HepG2 (cell line): ENCODE data around the gene ZFHX3. TPM values are rescaled to one million over a fixed set of nuclear protein-coding genes. Genes with fewer than 3 reads are reported as not detected.

Experiments
- EED ChIP-seq: sonication (generic); formaldehyde crosslinking; IDR thresholded peaks from 2 replicates; pipeline ENCODE4 v1.5.0; 2020; ENCODE audit warnings: mild to moderate bottlenecking, missing genetic modification reagents
- GABPA ChIP-seq, 2 experiments: IDR thresholded peaks; 2 replicates each; pipeline ENCODE4 v1.6.1; 2011 to 2016; ENCODE audit warnings: low read depth in 2 of 2, low read length in 1 of 2, missing biosample characterization in 1 of 2, missing genetic modification characterization in 1 of 2
- KMT2B ChIP-seq: IDR thresholded peaks from 2 replicates; pipeline ENCODE4 v1.6.1; 2016; ENCODE audit warnings: missing genetic modification reagents, missing compliant biosample characterization
- MIER2 ChIP-seq: IDR thresholded peaks from 2 replicates; pipeline ENCODE4 v1.6.1; 2016; ENCODE audit warnings: missing biosample characterization, missing genetic modification reagents
- NBN ChIP-seq: fragments of 450-650 bp; conservative IDR thresholded peaks from 2 replicates; pipeline ENCODE4 v1.6.1; 2017
- NR2C2 ChIP-seq: sonication (generic); formaldehyde crosslinking; IDR thresholded peaks from 2 replicates; pipeline ENCODE4 v1.4.0; 2020; ENCODE audit warnings: missing genetic modification reagents, mild to moderate bottlenecking, moderate library complexity, borderline replicate concordance
- NR2F1 ChIP-seq, 2 experiments: fragments of 450-650 bp in 1 of 2; formaldehyde crosslinking in 1 of 2; IDR thresholded peaks; 2 replicates each; pipeline versions ENCODE4 v1.5.0 to v1.6.1; 2016 to 2020; ENCODE audit warnings: mild to moderate bottlenecking in 1 of 2, missing compliant biosample characterization in 1 of 2, missing genetic modification reagents in 1 of 2, moderate library complexity in 1 of 2
- PHF8 ChIP-seq: sonication (generic); formaldehyde crosslinking; IDR thresholded peaks from 2 replicates; pipeline ENCODE4 v1.5.0; 2020; ENCODE audit warnings: missing genetic modification reagents
- RBM22 ChIP-seq: fragments of 200-400 bp; formaldehyde crosslinking; optimal IDR thresholded peaks from 2 replicates; pipeline ENCODE3; 2017; ENCODE audit warnings: mild to moderate bottlenecking, low read length, moderate library complexity
- SP140L ChIP-seq: sonication (generic); formaldehyde crosslinking; IDR thresholded peaks from 2 replicates; pipeline ENCODE4 v1.4.0; 2020; ENCODE audit warnings: missing genetic modification reagents, borderline replicate concordance
- SP5 ChIP-seq: IDR thresholded peaks from 2 replicates; pipeline ENCODE4 v1.6.1; 2016; ENCODE audit warnings: low read depth, borderline replicate concordance
- TCF12 ChIP-seq, 2 experiments: fragments of 450-650 bp in 1 of 2; sonication (generic) in 1 of 2; formaldehyde crosslinking in 1 of 2; IDR thresholded peaks; 2 replicates each; pipeline versions ENCODE4 v1.6.1 to v1.8.0; 2017 to 2022; ENCODE audit warnings: antibody characterized with exemption in 1 of 2, mild to moderate bottlenecking in 1 of 2, missing genetic modification reagents in 1 of 2, moderate library complexity in 1 of 2
- TOE1 ChIP-seq: sonication (generic); formaldehyde crosslinking; IDR thresholded peaks from 2 replicates; pipeline ENCODE4 v1.4.0; 2020; ENCODE audit warnings: mild to moderate bottlenecking, missing genetic modification reagents
- ZMYM4 ChIP-seq: sonication (generic); formaldehyde crosslinking; IDR thresholded peaks from 2 replicates; pipeline ENCODE4 v1.8.1; 2023; ENCODE audit warnings: mild to moderate bottlenecking, missing genetic modification reagents
- ZNF33A ChIP-seq: sonication (generic); formaldehyde crosslinking; IDR thresholded peaks from 2 replicates; pipeline ENCODE4 v1.5.1; 2020; ENCODE audit warnings: missing genetic modification reagents, mild to moderate bottlenecking, moderate library complexity, borderline replicate concordance
- ZNF367 ChIP-seq: sonication (generic); formaldehyde crosslinking; IDR thresholded peaks from 2 replicates; pipeline ENCODE4 v1.4.0; 2020; ENCODE audit warnings: missing genetic modification reagents, borderline replicate concordance
- ZNF430 ChIP-seq: sonication (generic); formaldehyde crosslinking; IDR thresholded peaks from 2 replicates; pipeline ENCODE4 v1.9.0; 2021; ENCODE audit warnings: mild to moderate bottlenecking, missing genetic modification reagents
- ZNF503 ChIP-seq: sonication (generic); formaldehyde crosslinking; IDR thresholded peaks from 2 replicates; pipeline ENCODE4 v1.4.0; 2020; ENCODE audit warnings: missing genetic modification reagents
- ZNF605 ChIP-seq: sonication (generic); formaldehyde crosslinking; IDR thresholded peaks from 2 replicates; pipeline ENCODE4 v1.8.0; 2022; ENCODE audit warnings: mild to moderate bottlenecking, missing genetic modification reagents
- ZNF639 ChIP-seq: conservative IDR thresholded peaks from 2 replicates; pipeline ENCODE4 v1.6.1; 2018; ENCODE audit warnings: missing genetic modification reagents
- ZNF691 ChIP-seq: sonication (generic); formaldehyde crosslinking; IDR thresholded peaks from 2 replicates; pipeline ENCODE4 v1.4.0; 2020; ENCODE audit warnings: missing genetic modification reagents, low read depth, mild to moderate bottlenecking, borderline replicate concordance
- ZNF800 ChIP-seq: sonication (generic); formaldehyde crosslinking; IDR thresholded peaks from 2 replicates; pipeline ENCODE4 v1.4.0; 2020; ENCODE audit warnings: missing genetic modification reagents
- ZSCAN29 ChIP-seq: sonication (generic); formaldehyde crosslinking; conservative IDR thresholded peaks from 2 replicates; pipeline ENCODE4 v1.4.0; 2020; ENCODE audit warnings: mild to moderate bottlenecking, missing genetic modification reagents
- polyA plus RNA-seq, 8 experiments: library from polyadenylated mRNA; depleted of rRNA in 3 of 8; stranded (reverse) in 7 of 8; unstranded in 1 of 8; fragments of >200 nt; fragmentation: Illumina TruSeq in 4 of 8; extraction: Trizol in 4 of 8; gene quantifications; 2 replicates each; pipeline versions ENCODE4 v1.2.1 to v1.2.3, GENCODE V29; 2011 to 2016; ENCODE audit warnings: low read depth in 4 of 8, missing spikeins in 1 of 8, mixed read lengths in 1 of 8; ENCODE audit not compliant: insufficient read depth in 1 of 8
- total RNA-seq, 5 experiments: library from RNA; depleted of rRNA; stranded (reverse); fragments of >200 nt; fragmentation: Illumina TruSeq; extraction: Trizol; gene quantifications; 2 replicates each; pipeline ENCODE4 v1.2.3, GENCODE V29; 2016; ENCODE audit warnings: low read depth in 1 of 5

ZFHX3 gene
- total and polyA plus RNA-seq, 2 of the 13 experiments (the other 11 are each of a cell fraction or from before 2014, with no cell fraction given), result 5.0 to 6.0 TPM

- TF ChIP-seq ZNF691 (CRISPR knock-in tag) (peak; percentile 95), SP140L (CRISPR knock-in tag) (peak; percentile 23; the same call in 1 of the 2 replicates), ZNF800 (0 out of 2 replicates have a peak, but pooled peaks have one; percentile 75), ZNF430 (no peak), ZSCAN29 (CRISPR knock-in tag) (0 out of 2 replicates have a peak, but pooled peaks have one; percentile 62), RBM22 (no peak), TCF12 (IDR thresholded peaks at IDR 0.05) (no peak), TCF12 (CRISPR knock-in tag; IDR thresholded peaks at IDR 0.05) (no peak), SP5 (CRISPR knock-in tag) (peak; percentile 83), ZNF605 (CRISPR knock-in tag) (no peak), ZMYM4 (CRISPR knock-in tag) (peak; percentile 81), GABPA (IDR thresholded peaks at IDR 0.05; ENCODE audit: low read depth, low read length) (no peak), GABPA (CRISPR knock-in tag; IDR thresholded peaks at IDR 0.05; ENCODE audit: low read depth) (no peak), ZNF639 (CRISPR knock-in tag) (peak; percentile 68; the same call in 1 of the 2 replicates), ZNF367 (CRISPR knock-in tag) (no peak), KMT2B (CRISPR knock-in tag) (0 out of 2 replicates have a peak, but pooled peaks have one; percentile 30), NBN (no peak), PHF8 (CRISPR knock-in tag) (peak; percentile 23; the same call in 1 of the 2 replicates), TOE1 (CRISPR knock-in tag) (peak; percentile 68; the same call in 1 of the 2 replicates), ZNF503 (CRISPR knock-in tag) (peak; percentile 70; the same call in 1 of the 2 replicates), ZNF33A (CRISPR knock-in tag) (no peak), NR2C2 (CRISPR knock-in tag) (peak; percentile 79), NR2F1 (CRISPR knock-in tag; IDR thresholded peaks at IDR 0.05) (peak; percentile 79 to 85), MIER2 (peak; percentile 61; the same call in 1 of the 2 replicates), EED (no peak)
These were observed 100.3 kb downstream of the ZFHX3 start (continued) for GRCh38 chr16:72947379-72948237.
